LNCAP (cell line): Measurements from ENCODE around the gene MAML2.

Experiments used
- TF ChIP-seq, protein P1 (sequence below): fragments of 450-650 bp; IDR thresholded peaks from 2 replicates; pipeline ENCODE4 v1.5.1; 2017; ENCODE audit warnings: mild to moderate bottlenecking

MAML2 gene

DNA sequence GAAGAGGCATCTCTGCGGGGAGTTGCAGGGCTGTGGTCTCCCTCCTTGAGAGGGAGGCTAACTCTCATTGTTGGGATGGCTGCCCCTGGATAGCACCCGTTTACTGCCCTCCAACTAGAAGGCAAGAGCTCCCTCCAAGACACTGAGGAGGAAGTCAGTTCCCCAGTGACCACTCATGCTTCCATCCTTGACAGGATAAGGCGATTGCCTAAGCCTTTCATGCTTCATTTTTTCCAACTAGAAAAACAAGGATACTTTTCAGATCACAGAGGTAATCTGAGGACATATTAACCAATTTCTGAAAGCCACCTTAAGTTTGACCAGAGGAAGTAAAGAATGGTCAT, 186.6 kb downstream of the MAML2 start:
- TF ChIP-seq, protein P1, sequence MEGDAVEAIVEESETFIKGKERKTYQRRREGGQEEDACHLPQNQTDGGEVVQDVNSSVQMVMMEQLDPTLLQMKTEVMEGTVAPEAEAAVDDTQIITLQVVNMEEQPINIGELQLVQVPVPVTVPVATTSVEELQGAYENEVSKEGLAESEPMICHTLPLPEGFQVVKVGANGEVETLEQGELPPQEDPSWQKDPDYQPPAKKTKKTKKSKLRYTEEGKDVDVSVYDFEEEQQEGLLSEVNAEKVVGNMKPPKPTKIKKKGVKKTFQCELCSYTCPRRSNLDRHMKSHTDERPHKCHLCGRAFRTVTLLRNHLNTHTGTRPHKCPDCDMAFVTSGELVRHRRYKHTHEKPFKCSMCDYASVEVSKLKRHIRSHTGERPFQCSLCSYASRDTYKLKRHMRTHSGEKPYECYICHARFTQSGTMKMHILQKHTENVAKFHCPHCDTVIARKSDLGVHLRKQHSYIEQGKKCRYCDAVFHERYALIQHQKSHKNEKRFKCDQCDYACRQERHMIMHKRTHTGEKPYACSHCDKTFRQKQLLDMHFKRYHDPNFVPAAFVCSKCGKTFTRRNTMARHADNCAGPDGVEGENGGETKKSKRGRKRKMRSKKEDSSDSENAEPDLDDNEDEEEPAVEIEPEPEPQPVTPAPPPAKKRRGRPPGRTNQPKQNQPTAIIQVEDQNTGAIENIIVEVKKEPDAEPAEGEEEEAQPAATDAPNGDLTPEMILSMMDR: no peak

DNA sequence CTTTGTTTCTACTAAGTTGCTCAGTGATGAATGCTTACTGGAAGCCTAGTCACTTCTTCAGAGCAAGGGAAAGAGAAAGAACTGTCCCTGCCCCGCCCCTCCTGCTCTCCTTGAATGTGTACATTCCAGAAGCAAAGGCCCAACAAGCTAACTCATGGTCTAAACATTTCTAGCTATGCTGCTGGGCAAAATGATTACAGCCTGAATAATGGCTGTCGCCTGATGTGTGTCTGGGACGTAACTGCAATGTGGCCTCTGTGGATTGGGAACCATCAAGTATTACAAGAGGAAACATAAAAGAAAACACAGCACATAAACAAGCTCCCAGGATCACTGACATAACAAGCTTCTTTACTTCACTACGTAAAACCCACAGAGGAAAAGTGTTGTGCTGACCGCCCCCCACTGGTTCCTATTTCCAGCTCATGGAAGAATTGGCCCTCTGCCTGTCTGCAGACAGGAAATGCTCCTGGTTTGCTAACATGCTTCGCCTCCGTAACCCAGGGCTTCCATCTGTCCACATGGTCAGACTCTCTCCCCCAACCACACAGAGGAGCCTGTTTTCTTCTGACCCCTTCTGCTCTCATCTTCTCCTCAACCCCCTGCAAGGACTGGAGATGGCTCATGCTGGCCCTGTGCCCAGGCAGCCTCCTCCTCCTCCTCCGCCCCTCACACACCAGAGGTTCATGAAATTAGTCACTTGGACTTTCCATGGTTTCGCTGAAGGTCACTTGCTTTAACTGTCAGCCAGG, 187.2 kb downstream of the MAML2 start:
- TF ChIP-seq, protein P1: no peak

DNA sequence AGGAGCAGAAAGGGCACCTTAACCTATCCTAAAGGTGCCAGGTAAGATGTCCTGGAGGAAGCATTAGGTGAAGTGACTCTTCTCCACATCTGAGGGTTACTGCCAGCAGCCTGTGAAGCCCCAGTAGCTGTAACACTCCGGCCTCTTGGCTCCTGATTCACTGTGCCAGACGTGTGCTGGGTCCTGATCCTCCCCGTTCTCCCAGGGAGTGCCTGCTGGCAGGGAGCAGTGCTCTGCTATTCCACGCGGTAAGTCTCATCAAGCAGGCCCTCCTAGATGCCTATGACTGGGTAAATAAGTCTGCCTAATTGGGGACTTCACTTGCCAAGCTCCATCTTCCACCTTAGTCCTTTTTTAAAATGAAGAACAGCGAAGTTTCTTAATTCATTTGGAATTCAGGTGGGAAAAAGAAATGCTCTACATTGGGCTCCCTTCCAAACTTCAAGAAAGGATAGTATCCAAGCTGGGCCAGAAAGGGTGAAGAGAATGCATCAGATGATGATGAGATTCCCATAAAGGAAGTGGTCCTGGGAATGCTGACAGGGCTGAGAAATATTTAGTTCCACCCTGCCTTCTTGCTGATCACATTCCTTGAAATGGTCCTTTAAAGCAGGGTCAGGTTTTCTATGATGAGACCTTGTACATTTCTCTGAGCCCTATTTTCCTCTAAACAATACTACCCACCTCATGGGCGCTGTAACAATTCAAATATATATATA, 188.0 kb downstream of the MAML2 start:
- TF ChIP-seq, protein P1: no peak

- TF ChIP-seq, protein P1: no peak
Observed at GRCh38 chr11:96152623-96153022, 190.4 kb downstream of the MAML2 start.

DNA sequence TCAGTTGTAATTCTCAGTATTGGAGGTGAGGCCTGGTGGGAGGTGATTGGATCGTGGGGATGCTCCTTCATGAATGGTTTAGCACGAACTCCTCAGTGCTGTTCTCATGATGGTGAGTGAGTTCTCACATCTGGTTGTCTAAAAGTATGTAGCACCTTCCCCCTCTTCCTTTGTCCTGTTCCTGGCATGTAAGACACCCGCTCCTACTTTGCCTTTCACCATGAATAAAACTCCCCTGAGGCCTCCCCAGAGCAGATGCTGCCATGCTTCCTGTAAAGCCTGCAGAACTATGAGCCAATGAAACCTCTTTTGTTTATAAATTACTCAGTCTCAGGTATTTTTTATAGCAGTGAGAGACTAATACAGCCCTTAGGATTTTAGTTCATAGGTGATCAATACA, 191.5 kb downstream of the MAML2 start:
- TF ChIP-seq, protein P1: no peak

- TF ChIP-seq, protein P1: no peak
Observed at GRCh38 chr11:96150609-96151008, 192.4 kb downstream of the MAML2 start.

GRCh38 chr11:96149743-96150555, 193.0 kb downstream of the MAML2 start:
- TF ChIP-seq, protein P1: no peak
